BJ (cell line): Measurements from ENCODE around the gene LALBA. TPM values are rescaled to one million over a fixed set of nuclear protein-coding genes. Genes with fewer than 3 reads are reported as not detected.

Experiments used
- CTCF ChIA-PET: fragments of 350-600 bp; formaldehyde crosslinking; extraction: SDS; loops from one replicate; lab custom pipeline; 2021; ENCODE audit warnings: antibody characterized with exemption, inconsistent platforms; lab: Yijun Ruan, JAX
- POLR2A ChIA-PET: fragments of 300-600 bp; sonication (Branson Sonifier 250); formaldehyde crosslinking; extraction: SDS; loops from one replicate; lab custom pipeline; 2021; ENCODE audit warnings: antibody characterized with exemption; lab: Charles Lee
- DNase-seq: peaks from one replicate; pipeline ENCODE4 v3.0.0-alpha.2; 2011; ENCODE audit warnings: low read depth
- H3K27me3 ChIP-seq: 2 replicates; pipeline ENCODE4 v1.6.0; 2011; ENCODE audit warnings: low read length; ENCODE audit not compliant: control insufficient read depth, insufficient read depth
- H3K36me3 ChIP-seq: 2 replicates; pipeline ENCODE4 v1.5.1; 2011; ENCODE audit warnings: low read length; ENCODE audit not compliant: control insufficient read depth, insufficient read depth
- H3K4me3 ChIP-seq: 2 replicates; pipeline ENCODE4 v1.5.1; 2011; ENCODE audit warnings: low read depth, mild to moderate bottlenecking, control low read depth, low read length
- CTCF ChIP-seq: IDR thresholded peaks from 2 replicates; pipeline ENCODE4 v1.5.1; 2011; ENCODE audit warnings: low read depth, mild to moderate bottlenecking, control low read depth, inconsistent platforms, low read length, moderate library complexity; ENCODE audit not compliant: insufficient read depth
- polyA plus RNA-seq: library from polyadenylated mRNA; depleted of rRNA; stranded (reverse); fragments of >200 nt; gene quantifications from 2 replicates; pipeline ENCODE4 v1.2.3, GENCODE V29; 2011

The LALBA gene
- polyA plus RNA-seq, 1 experiment = not detected

DNA sequence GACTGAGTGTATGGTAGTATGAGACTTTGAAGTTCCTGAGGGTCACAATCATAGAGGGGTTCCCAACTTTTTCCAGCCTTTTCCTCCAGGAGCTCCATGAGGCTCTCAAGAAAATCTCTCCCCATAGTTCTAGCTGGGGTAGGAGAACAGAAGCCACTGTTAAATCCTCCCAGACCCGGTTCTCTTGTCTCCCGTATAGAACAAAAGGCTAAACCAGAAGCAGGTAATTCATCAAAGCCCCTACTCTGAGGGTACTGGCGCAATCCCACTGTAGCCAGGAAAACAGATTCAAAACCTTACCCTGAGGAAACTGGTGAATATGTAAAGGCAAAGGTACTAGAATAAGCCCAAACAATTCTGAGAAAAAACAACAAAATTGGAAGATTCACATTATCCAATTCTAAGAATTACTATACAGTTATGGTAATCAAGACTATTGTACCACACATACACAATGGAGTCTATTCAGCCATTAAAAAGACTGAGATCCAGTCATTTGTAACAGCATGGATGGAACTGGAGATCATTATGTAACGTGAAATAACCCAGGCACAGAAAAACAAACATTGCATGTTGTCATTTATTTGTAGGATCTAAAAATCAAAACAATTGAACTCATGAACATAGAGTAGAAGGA, 23.9 kb downstream of the LALBA start:
- ChIA-PET POLR2A (no interaction called here), CTCF (interaction anchor here (1.1 to 10.4 kb wide), 2 partner anchors 14 to 73 kb away, joined by 3 to 116 read pairs; a partner anchor contains a TSS)
- no peak for TF ChIP-seq CTCF
- H3K36me3 ChIP-seq = no peaks in the 10 kb centered on the region
- DNase-seq = no peak
- H3K27me3 ChIP-seq = no peaks in the 10 kb centered on the region; the same call in 1 of the 2 replicates
- no peak overlapping the region for H3K4me3 ChIP-seq

DNA sequence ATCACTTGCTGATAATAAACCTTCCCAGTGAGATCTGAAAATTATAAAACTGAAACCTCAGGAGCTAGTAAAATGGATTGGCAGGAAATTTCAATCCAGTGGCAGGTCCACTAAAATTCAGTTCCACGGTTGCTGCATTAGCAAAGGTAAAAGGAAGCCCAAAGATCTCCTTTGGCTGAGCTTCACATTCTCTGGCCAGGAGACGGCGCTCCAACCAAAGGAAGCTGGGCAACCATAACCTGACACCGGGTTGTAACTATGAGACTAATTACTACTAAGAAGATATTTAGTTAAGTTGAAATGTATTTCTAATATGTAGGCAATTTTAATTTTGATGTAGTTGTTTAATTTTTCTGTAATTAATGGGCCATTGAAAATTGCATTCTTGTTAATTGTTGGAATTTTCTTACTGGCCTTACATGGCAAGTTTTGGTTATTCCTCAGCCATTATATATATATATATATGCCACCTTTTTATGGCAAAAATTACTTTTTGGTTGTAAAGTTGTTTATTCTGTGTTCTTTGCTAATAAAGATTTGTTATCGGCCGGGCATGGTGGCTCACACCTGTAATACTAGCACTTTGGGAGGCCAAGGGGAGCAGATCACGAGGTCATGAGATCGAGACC, 27.4 kb downstream of the LALBA start:
- no peak for DNase-seq
- TF ChIP-seq CTCF = peak; percentile 71
- ChIA-PET POLR2A (no interaction called here), CTCF (interaction anchor here (0.6 to 10.4 kb wide), 9 partner anchors 11 to 637 kb away, joined by 3 to 116 read pairs (median 4); partner anchors contain the start of gene KANSL2)
- H3K36me3 ChIP-seq = no peaks in the 10 kb centered on the region
- H3K4me3 ChIP-seq = no peak overlapping the region
- H3K27me3 ChIP-seq = no peaks in the 10 kb centered on the region; the same call in 1 of the 2 replicates

GRCh38 chr12:48536602-48537001, 33.2 kb downstream of the LALBA start:
- Histone ChIP-seq H3K4me3 (no peak overlapping the region), H3K36me3 (no peaks in the 10 kb centered on the region), H3K27me3 (no peaks in the 10 kb centered on the region)
- no peak for DNase-seq
- no peak for TF ChIP-seq CTCF
- POLR2A ChIA-PET = no interaction called here
- CTCF ChIA-PET = interaction anchor here (10.4 kb wide), 1 partner anchor 82 kb away, joined by 116 read pairs; no protein-coding TSS in a partner anchor

DNA sequence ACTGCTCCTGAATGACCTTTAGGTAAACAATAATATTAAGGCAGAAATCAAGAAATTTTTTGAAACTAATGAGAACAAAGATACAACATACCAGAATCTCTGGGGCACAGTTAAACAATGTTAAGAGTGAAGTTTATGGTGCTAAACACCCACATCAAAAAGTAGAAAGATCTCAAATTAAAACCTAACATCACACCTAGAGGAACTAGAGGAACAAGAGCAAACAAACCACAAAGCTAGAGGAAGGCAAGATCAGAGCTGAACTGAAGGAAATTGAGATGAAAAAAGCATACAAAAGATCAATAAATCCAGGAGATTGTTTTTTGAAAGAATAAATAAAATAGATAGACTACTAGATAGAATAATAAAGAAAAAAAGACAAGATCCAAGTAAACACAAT, 37.2 kb downstream of the LALBA start:
- TF ChIP-seq CTCF = no peak
- no peaks in the 10 kb centered on the region for H3K36me3 ChIP-seq
- no peak for DNase-seq
- ChIA-PET CTCF (no interaction called here), POLR2A (no interaction called here)
- no peak overlapping the region for H3K4me3 ChIP-seq
- 0 out of 2 replicates have a peak, but pooled peaks cover 2% of the 10 kb centered on the region for H3K27me3 ChIP-seq

DNA sequence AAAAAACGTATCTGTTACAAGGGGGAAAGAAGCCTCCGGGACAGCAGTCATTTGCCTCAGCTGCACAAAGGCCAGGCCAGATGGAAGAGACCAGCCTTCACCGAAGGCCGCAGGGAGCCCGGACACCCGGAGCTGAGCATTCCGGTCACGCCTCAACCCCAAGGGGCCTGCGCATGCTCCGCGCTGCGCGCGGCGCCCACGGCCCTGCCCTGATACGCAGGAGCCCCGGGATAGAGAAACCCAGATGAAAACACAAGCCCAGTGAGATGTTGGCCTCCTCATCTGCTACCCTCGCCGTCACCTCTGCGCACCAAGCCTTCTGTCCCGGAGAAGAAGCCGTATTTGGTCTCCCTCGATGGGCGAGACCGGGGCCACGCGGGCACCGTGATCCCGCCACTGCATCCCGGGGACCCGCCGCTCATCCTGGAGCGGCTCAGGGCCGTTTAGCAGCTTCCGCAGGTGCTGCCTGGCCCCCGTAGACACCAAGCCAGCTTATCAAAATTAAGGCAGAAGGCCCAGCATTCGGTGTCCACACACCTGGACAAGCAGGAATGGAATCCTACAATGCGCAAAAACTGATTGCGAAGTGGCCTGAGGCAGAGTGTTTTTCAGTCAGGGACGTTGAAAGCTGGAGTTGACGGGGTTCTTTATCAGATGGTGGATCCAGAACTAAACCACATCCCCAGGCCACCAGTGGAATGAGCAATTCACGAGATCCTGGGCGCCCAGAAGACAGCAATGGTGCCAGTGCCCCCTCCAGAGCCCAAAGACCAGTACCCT, 41.8 kb downstream of the LALBA start:
- peaks cover 5% of the 10 kb centered on the region for H3K27me3 ChIP-seq
- POLR2A ChIA-PET = no interaction called here
- no peaks in the 10 kb centered on the region for H3K36me3 ChIP-seq
- CTCF ChIA-PET = no interaction called here
- DNase-seq = no peak
- no peak for TF ChIP-seq CTCF
- H3K4me3 ChIP-seq = no peak overlapping the region
